Stimulated activated CD4-positive, alpha-beta T cell treated with anti-CD3 and anti-CD28 coated beads, Interleukin-4, amount 100 ng/mL, for 48 hours (primary cell): ENCODE results near the gene ITPK1.

Source experiments
- DNase-seq, 2 donors: peaks; one replicate each; pipeline ENCODE4 v3.0.0-alpha.2; 2020; ENCODE audit warnings: low read depth in 2 of 2

ITPK1 gene

DNA sequence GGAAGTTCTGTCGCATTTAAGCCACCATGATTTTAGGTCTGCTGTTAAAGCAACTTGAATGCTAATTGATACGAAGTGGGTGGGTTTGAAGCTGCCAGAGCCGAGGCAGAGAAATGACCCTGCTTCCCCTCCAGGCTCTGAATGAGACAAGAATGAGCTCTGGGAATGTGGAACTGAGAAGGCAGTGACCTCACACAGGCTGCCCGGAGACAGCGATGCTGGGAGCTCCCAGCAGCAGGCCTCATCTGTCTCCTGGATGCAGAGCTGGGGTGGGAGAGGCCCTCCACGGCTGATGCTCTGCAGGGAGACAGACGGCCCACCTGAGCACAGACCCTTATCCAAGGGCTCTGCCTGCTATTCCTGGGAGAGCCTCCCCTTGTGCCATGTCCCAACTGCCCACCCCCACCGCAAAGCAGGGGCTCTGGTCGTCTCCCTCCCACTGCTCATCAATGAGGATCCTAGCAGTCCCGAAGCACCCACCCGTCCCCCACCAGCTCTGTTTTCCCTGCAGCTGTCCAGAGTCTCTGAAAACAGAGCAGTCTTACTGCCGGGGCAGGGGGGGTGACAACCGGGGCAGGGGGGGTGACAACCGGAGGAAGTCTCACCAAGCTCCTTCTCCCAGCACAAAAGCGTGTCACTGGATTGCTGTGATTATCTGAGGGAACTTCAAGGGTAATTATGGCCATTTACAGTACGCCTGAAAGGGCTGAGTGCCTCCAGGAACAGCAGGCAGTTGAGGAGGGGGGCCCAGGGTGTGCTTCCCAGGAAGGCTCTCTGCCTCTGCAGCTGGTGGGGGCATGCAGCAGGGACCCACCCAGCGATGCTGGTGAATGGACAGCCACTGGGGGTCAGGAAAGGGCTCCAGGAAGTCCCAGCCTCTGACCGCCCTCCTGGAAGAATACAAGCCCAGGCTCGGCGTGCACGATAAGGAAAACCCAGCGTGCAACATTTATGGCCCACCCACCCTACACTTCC, 125.0 kb downstream of the ITPK1 start:
- DNase-seq, result no peak

GRCh38 chr14:92988786-92989755, 126.7 kb downstream of the ITPK1 start:
- no peak for DNase-seq

GRCh38 chr14:92987713-92988510, 127.8 kb downstream of the ITPK1 start:
- no peak for DNase-seq

- no peak for DNase-seq
These were observed 128.6 kb downstream of the ITPK1 start for GRCh38 chr14:92987148-92987570.

GRCh38 chr14:92986254-92987147, 129.2 kb downstream of the ITPK1 start:
- no peak for DNase-seq

DNA sequence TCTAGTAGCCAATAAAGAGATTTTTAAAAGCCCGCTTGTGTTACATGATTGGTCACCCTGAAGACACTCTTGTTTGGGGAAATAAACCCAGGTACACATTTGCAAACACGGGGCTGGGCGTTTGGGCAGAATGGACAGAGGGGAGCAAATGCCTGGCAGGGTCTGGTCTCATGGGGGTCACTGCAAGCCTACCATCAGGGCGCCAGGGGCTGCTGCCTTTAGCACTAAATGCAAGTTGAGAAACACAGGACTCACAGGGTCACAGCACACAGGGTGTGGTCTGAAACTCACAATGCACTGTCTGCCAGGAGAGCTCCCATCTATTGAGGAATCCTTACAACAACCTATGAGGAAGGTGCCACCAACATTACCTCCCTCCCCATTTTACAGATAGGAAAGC, 130.2 kb downstream of the ITPK1 start:
- no peak for DNase-seq

DNA sequence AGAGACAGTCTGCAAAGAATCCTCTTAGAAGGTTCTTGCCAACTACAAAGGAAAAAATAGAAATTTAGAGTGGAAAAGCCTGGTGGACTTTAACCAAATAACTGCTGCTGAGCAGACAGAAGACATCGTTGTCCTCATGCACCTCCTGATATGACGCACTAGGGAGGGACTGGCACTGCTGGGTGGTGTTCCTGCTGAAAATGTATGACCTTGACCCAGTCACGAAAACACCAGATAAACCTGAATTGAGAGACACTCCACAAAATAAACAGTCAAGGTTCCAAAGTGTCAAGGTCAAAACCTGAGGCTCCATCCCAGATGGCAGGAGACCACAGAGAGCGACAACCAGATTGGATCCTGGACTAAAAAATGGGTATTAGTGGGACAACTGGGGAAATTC, 130.8 kb downstream of the ITPK1 start:
- no peak for DNase-seq

DNA sequence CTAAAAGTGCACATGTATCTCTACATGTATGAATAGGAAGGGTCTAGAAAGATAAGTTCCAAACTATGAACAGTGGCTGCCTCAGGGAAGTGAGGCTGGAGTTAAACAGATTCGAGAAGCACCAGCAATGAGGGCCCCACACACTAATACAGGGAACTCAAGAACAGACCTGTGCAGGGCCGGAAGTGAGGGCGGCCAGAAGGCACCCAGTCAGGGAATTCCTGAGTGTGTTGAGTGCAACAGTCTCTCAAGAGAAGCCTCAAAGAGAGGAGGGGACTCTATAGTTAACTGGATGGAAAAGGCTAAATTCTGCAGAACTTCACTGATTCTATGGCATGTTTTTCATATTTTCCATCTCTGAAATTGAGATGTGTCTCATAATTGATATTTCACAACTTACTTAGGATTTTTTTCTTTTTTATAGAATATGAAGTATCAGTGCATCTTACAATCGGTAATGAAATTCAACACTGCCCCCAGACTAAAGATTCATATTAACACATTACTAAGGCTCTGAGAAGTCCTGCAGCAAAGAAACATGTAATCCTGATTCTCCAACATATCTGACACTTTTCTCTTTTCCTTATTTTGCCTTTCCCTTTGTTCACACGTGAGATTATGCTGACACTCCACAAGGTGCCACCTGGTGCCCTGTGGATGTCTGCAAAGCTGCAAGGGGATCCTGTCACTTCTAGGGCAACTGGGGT, 131.5 kb downstream of the ITPK1 start:
- DNase-seq, result no peak

DNA sequence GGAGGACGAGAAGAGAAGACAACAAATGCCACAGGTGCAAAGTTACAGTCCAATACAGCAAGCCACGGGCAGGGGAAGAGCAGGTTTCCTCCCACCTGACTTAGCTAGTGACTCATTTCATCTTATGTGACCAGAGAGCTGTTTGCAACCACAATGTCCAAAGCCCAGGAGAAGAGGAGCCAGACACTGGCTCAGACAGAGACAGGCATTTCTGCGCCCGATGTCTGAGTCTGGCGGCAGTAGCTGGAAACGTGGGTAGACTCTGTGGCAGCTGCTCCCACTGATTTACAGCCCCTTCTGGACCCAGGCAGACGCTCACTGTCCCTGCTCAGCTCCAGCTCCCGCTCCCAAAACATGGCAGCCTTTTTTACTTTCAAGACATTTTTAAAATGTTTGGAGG, 132.8 kb downstream of the ITPK1 start:
- no peak for DNase-seq

DNA sequence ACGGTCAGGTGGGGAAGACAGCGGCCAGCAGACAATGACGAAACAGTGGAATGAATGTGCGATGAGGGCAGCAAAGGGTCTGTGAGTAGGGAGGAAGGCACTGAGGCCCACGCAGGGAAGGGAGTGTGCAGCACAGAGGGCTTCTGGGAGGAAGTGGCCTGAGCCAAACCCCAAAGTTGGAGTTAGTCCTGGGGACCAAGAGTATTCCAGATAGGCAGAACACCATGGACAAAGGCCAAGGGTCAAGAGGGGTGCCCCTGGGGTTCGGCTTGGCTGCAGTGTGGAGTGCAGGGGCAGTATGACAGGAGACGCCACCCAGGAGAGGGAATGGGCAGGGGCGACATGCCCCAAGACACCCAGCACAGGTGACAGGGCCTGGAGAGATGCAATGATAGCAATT, 134.0 kb downstream of the ITPK1 start:
- DNase-seq, result no peak

- DNase-seq, result no peak
These were observed 134.9 kb downstream of the ITPK1 start for GRCh38 chr14:92980866-92981265.

- DNase-seq, result no peak
These were observed 137.3 kb downstream of the ITPK1 start for GRCh38 chr14:92978229-92979021.

GRCh38 chr14:92976268-92976667, 139.5 kb downstream of the ITPK1 start:
- DNase-seq, result no peak

- DNase-seq, result no peak
These were observed 141.0 kb downstream of the ITPK1 start for GRCh38 chr14:92974541-92975345.

GRCh38 chr14:92973798-92974372, 141.8 kb downstream of the ITPK1 start:
- no peak for DNase-seq

GRCh38 chr14:92973261-92973797, 142.4 kb downstream of the ITPK1 start:
- DNase-seq, result peak in 1 of 2 donors; percentile 34

DNA sequence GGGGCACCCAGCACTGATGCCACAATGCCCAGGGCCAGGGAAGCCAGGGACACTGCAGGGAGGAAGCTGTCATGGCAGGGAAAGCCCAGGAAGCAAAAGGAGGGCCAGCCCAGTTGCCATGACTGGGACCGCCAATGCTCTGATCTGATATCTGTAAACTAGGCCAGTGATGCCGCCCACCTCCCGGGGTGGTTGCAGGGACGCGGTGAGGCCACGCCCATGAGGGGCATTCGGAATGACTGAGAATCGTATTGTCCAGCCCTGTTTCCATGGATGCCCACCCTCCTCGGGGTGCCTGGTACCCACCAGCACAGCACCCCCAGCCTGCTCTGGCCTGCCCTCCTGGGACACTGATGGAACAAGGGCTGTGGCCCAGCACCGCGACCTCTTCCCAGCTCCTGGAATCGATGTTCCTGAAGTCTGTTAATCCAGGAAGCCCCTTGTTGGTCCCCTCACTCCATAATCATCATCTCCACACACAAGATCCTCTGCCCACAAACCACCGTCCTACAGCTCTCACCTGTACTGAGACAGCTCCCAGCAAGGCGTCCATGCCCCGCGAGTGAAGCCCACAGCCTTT, 144.0 kb downstream of the ITPK1 start:
- no peak for DNase-seq
